HG03139 (cell line): Measurements from ENCODE around the gene IL32.

Experiments used
- ATAC-seq: cut with Tn5 transposase; IDR thresholded peaks from one replicate; pipeline ENCODE4 v1.9.1; 2021; ENCODE audit not compliant: unreplicated experiment

Gene IL32

GRCh38 chr16:3113765-3114479, 48.5 kb downstream of the IL32 start:
- no peak for ATAC-seq

DNA sequence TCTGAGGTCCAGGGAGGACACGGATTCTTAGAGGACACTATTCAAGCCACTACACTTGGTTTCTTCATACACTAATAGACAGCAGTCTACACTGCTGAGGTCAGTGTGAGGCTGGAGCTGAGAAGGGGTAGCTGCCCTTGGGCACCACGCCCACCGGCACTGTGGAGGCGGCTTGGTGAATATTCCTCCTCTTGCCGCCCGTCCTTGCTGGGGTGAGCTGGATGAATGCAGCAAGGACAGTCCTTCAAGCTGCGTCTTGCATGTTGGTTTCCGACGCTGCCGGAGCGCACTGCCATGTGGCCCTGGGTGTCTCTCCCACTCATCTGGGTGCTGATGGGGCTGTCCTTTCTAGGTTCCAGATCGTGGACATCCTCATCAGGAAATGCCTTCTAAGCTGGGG, 49.6 kb downstream of the IL32 start:
- ATAC-seq, result no peak

DNA sequence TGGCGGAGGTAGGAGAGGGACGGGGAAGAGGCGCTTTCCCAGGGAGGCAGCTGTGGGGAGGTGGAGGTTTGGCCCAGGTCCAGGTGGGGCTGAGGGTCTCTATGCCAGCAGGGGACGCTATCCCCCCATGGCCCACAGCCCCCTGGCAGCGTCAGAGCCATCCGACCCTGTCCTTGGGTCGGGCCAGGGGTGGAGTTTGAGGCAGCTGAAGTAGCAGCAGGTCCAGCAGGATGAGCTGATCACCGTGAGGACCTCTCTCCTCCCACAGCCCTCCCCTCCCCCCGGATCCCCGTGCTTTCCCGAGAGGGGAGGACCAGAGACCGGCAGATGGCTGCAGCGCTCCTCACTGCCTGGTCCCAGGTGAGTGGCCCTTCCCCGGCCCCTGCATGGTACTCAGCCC, 50.1 kb downstream of the IL32 start:
- ATAC-seq, result no peak

DNA sequence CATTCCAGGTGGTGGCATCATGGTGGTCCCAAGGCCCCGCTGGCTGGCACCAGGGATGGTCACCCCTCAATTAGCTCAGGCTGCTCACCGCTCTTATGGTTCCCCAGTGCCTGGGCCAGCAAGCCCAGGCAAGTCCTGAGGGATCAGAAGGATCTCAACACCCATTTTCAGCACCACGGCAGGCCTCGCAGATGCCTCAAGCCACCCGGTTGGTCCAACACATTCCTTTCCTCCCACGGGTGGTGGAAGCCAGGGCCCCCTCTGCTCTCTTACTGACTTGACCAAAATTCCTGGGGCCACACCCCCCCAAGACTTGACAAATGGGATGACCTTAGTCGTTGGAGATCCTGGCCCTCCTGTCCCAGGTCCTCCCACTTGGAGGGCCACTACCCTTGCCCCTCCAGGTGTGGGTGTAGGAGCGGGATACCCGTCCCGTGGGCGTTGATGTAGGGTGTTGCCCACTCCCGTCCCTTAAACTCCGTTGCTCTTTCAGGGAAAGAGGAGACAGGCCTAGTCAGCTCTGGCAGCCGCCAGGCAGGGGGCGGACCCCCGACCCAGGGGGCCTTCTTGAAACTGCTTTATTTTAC, 52.9 kb downstream of the IL32 start:
- ATAC-seq, result no peak

GRCh38 chr16:3118846-3119245, 53.4 kb downstream of the IL32 start:
- no peak for ATAC-seq
